MCF 10A (cell line): ENCODE measurements around the gene CEP112. TPM values are rescaled to one million over a fixed set of nuclear protein-coding genes. Genes with fewer than 3 reads are reported as not detected.

Experiments used
- BruUV-seq: library from RNA; stranded (reverse); fragments of 400-500 nt; replicated peaks from 2 replicates; lab custom pipeline; 2021; lab: Mats Ljungman, UMichigan
- CTCF ChIA-PET: fragments of 300-600 bp; sonication (Branson Sonifier 250); formaldehyde crosslinking; extraction: SDS; loops from one replicate; lab custom pipeline; 2021; ENCODE audit warnings: antibody characterized with exemption, inconsistent platforms; lab: Yijun Ruan, JAX
- POLR2A ChIA-PET: fragments of 300-600, 350-650 bp; sonication (Branson Sonifier 250); formaldehyde crosslinking; extraction: SDS; loops from one replicate; lab custom pipeline; 2020; ENCODE audit warnings: antibody characterized with exemption, inconsistent platforms; lab: Yijun Ruan, JAX
- DNase-seq: peaks from one replicate; pipeline ENCODE4 v3.0.0-alpha.2; 2018; ENCODE audit not compliant: unreplicated experiment
- H3K27ac Mint-ChIP-seq: one replicate; pipeline ENCODE4 v1.8.0; 2022; ENCODE audit warnings: mild to moderate bottlenecking, low read depth, mixed read lengths; ENCODE audit not compliant: unreplicated experiment
- H3K27me3 Mint-ChIP-seq: one replicate; pipeline ENCODE4 v1.8.0; 2022; ENCODE audit warnings: mixed read lengths; ENCODE audit not compliant: insufficient read depth, unreplicated experiment
- H3K36me3 Mint-ChIP-seq: one replicate; pipeline ENCODE4 v1.8.0; 2022; ENCODE audit warnings: mild to moderate bottlenecking, moderate library complexity, mixed read lengths; ENCODE audit not compliant: insufficient read depth, unreplicated experiment
- H3K4me1 Mint-ChIP-seq: one replicate; pipeline ENCODE4 v1.8.0; 2022; ENCODE audit warnings: mixed read lengths; ENCODE audit not compliant: insufficient read depth, unreplicated experiment
- H3K4me3 Mint-ChIP-seq: one replicate; pipeline ENCODE4 v1.8.0; 2022; ENCODE audit warnings: mild to moderate bottlenecking, moderate library complexity, mixed read lengths; ENCODE audit not compliant: unreplicated experiment
- H3K9me3 Mint-ChIP-seq: one replicate; pipeline ENCODE4 v1.8.0; 2022; ENCODE audit warnings: mixed read lengths; ENCODE audit not compliant: unreplicated experiment
- intact Hi-C: fragments of 100-400 bp; cut with micrococcal nuclease; formaldehyde crosslinking; loops from 2 replicates; pipeline ENCODE4 v1.14.1; 2022
- total RNA-seq: library from RNA; stranded (reverse); gene quantifications from 2 replicates; pipeline ENCODE4 v1.2.3, GENCODE V29; 2022
- TF ChIP-seq, protein P1 (sequence below): fragments of 200-600 bp; IDR thresholded peaks from one replicate; pipeline ENCODE4 v1.8.0; 2022; ENCODE audit warnings: antibody characterized with exemption, mild to moderate bottlenecking; ENCODE audit not compliant: unreplicated experiment

CEP112 gene
- total RNA-seq, 1 experiment from 2014 or later = 8.1 TPM

DNA sequence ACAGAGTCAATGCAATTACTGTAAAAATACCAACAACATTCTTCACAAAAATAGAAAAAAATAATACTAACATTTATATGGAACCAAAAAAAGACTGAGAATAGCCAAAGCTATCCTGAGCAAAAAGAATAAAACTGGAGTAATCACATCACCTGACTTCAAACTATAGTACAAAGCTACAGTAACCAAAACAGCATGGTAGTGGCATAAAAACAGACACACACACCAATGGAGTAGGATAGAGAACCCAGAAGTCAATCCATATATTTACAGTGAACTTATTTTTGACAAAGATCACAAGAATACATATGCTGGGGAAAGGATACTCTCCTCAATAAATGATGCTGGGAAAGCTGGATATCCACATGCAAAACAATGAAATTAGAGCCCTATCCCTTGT is 84.2 kb downstream of the CEP112 start:
- Mint-ChIP-seq H3K9me3 (no peaks in the 10 kb centered on the region), H3K27me3 (no peaks in the 10 kb centered on the region), H3K36me3 (no peaks in the 10 kb centered on the region), H3K4me3 (no peak overlapping the region), H3K4me1 (no peaks in the 10 kb centered on the region), H3K27ac (no peak overlapping the region)
- ChIA-PET CTCF (no interaction called here), POLR2A (no interaction called here)
- DNase-seq = no peak
- no TSS peak for BruUV-seq
- intact Hi-C loops = no loop called here
- TF ChIP-seq, protein P1, sequence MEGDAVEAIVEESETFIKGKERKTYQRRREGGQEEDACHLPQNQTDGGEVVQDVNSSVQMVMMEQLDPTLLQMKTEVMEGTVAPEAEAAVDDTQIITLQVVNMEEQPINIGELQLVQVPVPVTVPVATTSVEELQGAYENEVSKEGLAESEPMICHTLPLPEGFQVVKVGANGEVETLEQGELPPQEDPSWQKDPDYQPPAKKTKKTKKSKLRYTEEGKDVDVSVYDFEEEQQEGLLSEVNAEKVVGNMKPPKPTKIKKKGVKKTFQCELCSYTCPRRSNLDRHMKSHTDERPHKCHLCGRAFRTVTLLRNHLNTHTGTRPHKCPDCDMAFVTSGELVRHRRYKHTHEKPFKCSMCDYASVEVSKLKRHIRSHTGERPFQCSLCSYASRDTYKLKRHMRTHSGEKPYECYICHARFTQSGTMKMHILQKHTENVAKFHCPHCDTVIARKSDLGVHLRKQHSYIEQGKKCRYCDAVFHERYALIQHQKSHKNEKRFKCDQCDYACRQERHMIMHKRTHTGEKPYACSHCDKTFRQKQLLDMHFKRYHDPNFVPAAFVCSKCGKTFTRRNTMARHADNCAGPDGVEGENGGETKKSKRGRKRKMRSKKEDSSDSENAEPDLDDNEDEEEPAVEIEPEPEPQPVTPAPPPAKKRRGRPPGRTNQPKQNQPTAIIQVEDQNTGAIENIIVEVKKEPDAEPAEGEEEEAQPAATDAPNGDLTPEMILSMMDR = no peak

DNA sequence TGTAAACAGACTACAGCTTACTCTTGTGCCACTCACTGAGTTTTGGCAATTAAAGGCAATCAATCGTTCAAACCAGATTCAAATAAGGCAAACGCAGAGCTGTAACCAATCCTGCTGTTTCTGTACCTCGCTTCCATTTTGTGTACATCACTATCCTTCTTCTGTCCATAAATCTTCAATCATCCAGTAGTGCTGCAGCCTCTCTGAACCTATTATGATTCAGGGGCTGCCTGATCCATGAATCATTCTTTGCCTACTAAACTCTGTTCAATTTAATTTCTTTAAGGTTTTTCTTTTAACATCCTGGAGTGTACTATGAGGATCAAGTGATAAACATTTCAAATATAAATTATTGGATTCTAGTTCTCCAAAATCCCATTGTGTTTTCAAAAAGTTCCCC is 93.9 kb downstream of the CEP112 start:
- H3K27me3 Mint-ChIP-seq = no peaks in the 10 kb centered on the region
- intact Hi-C loops = no loop called here
- BruUV-seq = no TSS peak
- no peak overlapping the region for H3K4me3 Mint-ChIP-seq
- H3K36me3 Mint-ChIP-seq = no peaks in the 10 kb centered on the region
- TF ChIP-seq, protein P1 = no peak
- POLR2A ChIA-PET = no interaction called here
- no peak for DNase-seq
- H3K4me1 Mint-ChIP-seq = no peaks in the 10 kb centered on the region
- CTCF ChIA-PET = interaction anchor here (0.5 kb wide), 1 partner anchor 76 kb away, joined by 3 read pairs; no protein-coding TSS in a partner anchor
- no peaks in the 10 kb centered on the region for H3K9me3 Mint-ChIP-seq
- no peak overlapping the region for H3K27ac Mint-ChIP-seq

DNA sequence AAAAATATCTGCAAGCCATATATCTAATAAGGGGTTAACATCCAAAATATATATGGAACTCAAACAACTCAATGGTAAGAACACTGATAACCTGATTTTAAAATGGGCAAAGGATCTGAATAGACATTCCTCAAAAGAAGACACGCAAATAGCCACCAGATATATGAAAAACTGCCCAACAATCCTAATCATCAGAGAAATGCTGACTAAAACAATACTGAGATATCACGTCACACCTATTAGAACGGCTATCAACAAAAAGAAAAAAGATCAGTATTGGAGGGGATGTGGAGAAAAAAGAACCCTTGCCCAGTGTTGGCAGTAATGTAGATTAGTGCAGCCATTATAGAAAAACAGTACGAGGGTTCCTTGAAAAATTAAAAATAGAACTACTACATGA is 97.2 kb downstream of the CEP112 start:
- intact Hi-C loops = no loop called here
- no TSS peak for BruUV-seq
- CTCF ChIA-PET = no interaction called here
- Mint-ChIP-seq H3K9me3 (peaks cover 6% of the 10 kb centered on the region), H3K4me1 (no peaks in the 10 kb centered on the region), H3K36me3 (no peaks in the 10 kb centered on the region), H3K27me3 (no peaks in the 10 kb centered on the region), H3K4me3 (no peak overlapping the region), H3K27ac (no peak overlapping the region)
- TF ChIP-seq, protein P1 = no peak
- DNase-seq = no peak
- POLR2A ChIA-PET = no interaction called here

DNA sequence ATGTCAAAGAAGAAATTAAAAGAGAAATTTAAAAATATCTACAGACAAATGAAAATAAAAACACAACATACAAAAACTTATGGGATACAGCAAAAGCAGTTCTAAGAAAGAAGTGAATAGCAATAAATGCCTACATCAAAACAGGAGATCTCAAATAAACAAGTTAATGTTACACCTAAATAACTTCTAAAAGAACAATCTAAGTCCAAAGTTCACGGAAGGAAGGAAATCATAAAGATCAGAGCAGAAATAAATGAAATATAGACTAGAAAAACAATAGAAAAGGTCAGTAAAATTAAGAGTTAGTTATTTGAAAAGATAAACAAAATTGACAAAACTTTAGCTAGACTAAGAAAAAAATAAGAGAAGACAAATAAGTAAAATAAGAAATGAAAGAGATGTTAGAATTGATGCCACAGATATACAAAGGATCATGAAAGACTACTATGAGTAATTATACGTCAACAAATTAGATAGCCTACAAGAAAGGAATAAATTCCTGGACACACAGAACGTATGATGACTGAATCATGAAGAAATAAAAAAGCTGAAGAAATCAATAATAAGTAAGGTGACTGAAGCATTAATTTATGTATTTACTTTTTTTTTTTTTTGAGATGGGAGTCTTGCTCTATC is 100.4 kb downstream of the CEP112 start:
- Mint-ChIP-seq H3K9me3 (peaks cover 12% of the 10 kb centered on the region), H3K36me3 (no peaks in the 10 kb centered on the region), H3K27me3 (no peaks in the 10 kb centered on the region), H3K4me1 (no peaks in the 10 kb centered on the region), H3K4me3 (no peak overlapping the region), H3K27ac (no peak overlapping the region)
- no TSS peak for BruUV-seq
- DNase-seq = no peak
- intact Hi-C loops = no loop called here
- POLR2A ChIA-PET = no interaction called here
- TF ChIP-seq, protein P1 = no peak
- CTCF ChIA-PET = interaction anchor here (0.9 kb wide), 1 partner anchor 74 kb away, joined by 4 read pairs; no protein-coding TSS in a partner anchor
